Natural killer cell (primary cell): ENCODE measurements around the gene USP28. TPM values are rescaled to one million over a fixed set of nuclear protein-coding genes. Genes with fewer than 3 reads are reported as not detected.

Source experiments
- ATAC-seq, 3 donors: fragments of 150-1000 bp in 2 of 3; fragments of 200-7000 bp in 1 of 3; cut with Tn5 transposase; 1 replicate in 1 of 3; 2 replicates in 2 of 3; pipeline ENCODE4 v1.10.0; 2021; ENCODE audit warnings: mild to moderate bottlenecking in 2 of 3, moderate library complexity in 2 of 3
- DNase-seq, 2 donors: peaks; one replicate each; pipeline versions ENCODE4 v3.0.0 to v3.0.0-alpha.2; 2013 to 2021; ENCODE audit warnings: mixed read lengths in 1 of 2
- H3K27ac ChIP-seq: one replicate; pipeline ENCODE4 v1.5.1; 2013; ENCODE audit warnings: mild to moderate bottlenecking, low read length
- H3K27me3 ChIP-seq: one replicate; pipeline ENCODE4 v1.6.1; 2013; ENCODE audit warnings: low read length; ENCODE audit not compliant: control insufficient read depth, insufficient read depth
- H3K36me3 ChIP-seq: one replicate; pipeline ENCODE4 v1.6.1; 2013; ENCODE audit warnings: low read length; ENCODE audit not compliant: control insufficient read depth, insufficient read depth
- H3K4me1 ChIP-seq: one replicate; pipeline ENCODE4 v1.6.1; 2013; ENCODE audit warnings: low read length; ENCODE audit not compliant: control insufficient read depth, insufficient read depth
- H3K4me3 ChIP-seq: one replicate; pipeline ENCODE4 v1.5.1; 2013; ENCODE audit warnings: low read length
- H3K9me3 ChIP-seq: one replicate; pipeline ENCODE4 v1.6.1; 2013; ENCODE audit warnings: low read length; ENCODE audit not compliant: control insufficient read depth, insufficient read depth
- H3K27ac Mint-ChIP-seq, 2 donors: one replicate each; pipeline ENCODE4 v1.8.0; 2022; ENCODE audit warnings: mild to moderate bottlenecking in 2 of 2, mixed read lengths in 2 of 2, moderate library complexity in 1 of 2
- H3K27me3 Mint-ChIP-seq, 2 donors: one replicate each; pipeline ENCODE4 v1.8.0; 2022; ENCODE audit warnings: low read depth in 2 of 2, mixed read lengths in 2 of 2
- H3K36me3 Mint-ChIP-seq: one replicate; pipeline ENCODE4 v1.8.0; 2022; ENCODE audit warnings: mixed read lengths
- H3K4me1 Mint-ChIP-seq, 2 donors: one replicate each; pipeline ENCODE4 v1.8.0; 2022; ENCODE audit warnings: mixed read lengths in 2 of 2
- H3K4me3 Mint-ChIP-seq: one replicate; pipeline ENCODE4 v1.8.0; 2022; ENCODE audit warnings: mild to moderate bottlenecking, moderate library complexity, mixed read lengths
- H3K9me3 Mint-ChIP-seq, 2 donors: one replicate each; pipeline ENCODE4 v1.8.0; 2022; ENCODE audit warnings: mixed read lengths in 2 of 2
- WGBS: methylation state at CpG from one replicate; pipeline ENCODE4 v1.1.7; 2013; ENCODE audit warnings: missing lambda C conversion rate; ENCODE audit not compliant: insufficient coverage; 5-methylcytosine and 5-hydroxymethylcytosine counted together
- intact Hi-C: fragments of 100-400 bp; cut with micrococcal nuclease; formaldehyde crosslinking; loops from one replicate; pipeline ENCODE4 v1.14.2; 2022
- total RNA-seq, 4 donors: library from RNA; stranded (reverse); fragments of 120-200 nt in 1 of 4; gene quantifications; one replicate each; pipeline versions ENCODE4 v1.2.3 to v1.2.4, GENCODE V29; 2013 to 2022
- TF ChIP-seq, protein P1 (sequence below): fragments of 200-600 bp; IDR thresholded peaks from one replicate; pipeline ENCODE4 v1.8.0; 2022; ENCODE audit warnings: antibody characterized with exemption

Gene USP28
- total RNA-seq, 3 donors from 2014 or later (not counting 1 experiment from before 2014, with no cell fraction given): 118 to 160 (median 132) TPM

DNA sequence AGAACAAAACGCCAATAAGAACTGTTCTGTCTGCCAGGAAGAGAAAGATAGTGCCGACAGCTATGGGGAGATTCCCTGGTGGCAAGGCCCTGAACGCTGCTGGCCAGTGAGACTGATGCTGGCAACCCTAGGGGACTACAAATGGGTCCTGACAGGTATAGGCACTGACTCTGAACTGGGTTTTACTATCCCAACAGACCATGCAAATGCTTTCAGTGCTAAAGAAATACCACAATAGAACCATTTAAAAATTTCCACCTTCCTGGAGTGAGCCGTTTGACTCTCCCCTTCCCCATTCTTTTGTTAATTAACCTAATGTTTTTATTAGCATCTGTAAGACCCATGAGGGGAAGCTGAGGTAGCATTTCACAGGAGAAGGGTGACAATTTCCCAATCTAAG is 25.7 kb downstream of the USP28 start:
- no peaks in the 10 kb centered on the region for H3K27me3 Mint-ChIP-seq
- H3K27ac Mint-ChIP-seq: peak overlapping the region; percentile 62 to 75
- Histone ChIP-seq H3K4me3 (no peak overlapping the region), H3K27ac (no peak overlapping the region), H3K4me1 (peaks cover 5% of the 10 kb centered on the region), H3K9me3 (no peaks in the 10 kb centered on the region), H3K27me3 (no peaks in the 10 kb centered on the region), H3K36me3 (peaks cover 44% of the 10 kb centered on the region)
- no peaks in the 10 kb centered on the region for H3K9me3 Mint-ChIP-seq
- H3K4me1 Mint-ChIP-seq: peaks cover 38 to 50% of the 10 kb centered on the region in 2 donors
- WGBS: 92% methylated on average over 3 of the region's 4 CpGs
- ATAC-seq: no peak
- DNase-seq: no peak
- intact Hi-C loops: no loop called here
- H3K4me3 Mint-ChIP-seq: no peak overlapping the region
- TF ChIP-seq, protein P1, sequence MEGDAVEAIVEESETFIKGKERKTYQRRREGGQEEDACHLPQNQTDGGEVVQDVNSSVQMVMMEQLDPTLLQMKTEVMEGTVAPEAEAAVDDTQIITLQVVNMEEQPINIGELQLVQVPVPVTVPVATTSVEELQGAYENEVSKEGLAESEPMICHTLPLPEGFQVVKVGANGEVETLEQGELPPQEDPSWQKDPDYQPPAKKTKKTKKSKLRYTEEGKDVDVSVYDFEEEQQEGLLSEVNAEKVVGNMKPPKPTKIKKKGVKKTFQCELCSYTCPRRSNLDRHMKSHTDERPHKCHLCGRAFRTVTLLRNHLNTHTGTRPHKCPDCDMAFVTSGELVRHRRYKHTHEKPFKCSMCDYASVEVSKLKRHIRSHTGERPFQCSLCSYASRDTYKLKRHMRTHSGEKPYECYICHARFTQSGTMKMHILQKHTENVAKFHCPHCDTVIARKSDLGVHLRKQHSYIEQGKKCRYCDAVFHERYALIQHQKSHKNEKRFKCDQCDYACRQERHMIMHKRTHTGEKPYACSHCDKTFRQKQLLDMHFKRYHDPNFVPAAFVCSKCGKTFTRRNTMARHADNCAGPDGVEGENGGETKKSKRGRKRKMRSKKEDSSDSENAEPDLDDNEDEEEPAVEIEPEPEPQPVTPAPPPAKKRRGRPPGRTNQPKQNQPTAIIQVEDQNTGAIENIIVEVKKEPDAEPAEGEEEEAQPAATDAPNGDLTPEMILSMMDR: no peak
- H3K36me3 Mint-ChIP-seq: peaks cover 16% of the 10 kb centered on the region

DNA sequence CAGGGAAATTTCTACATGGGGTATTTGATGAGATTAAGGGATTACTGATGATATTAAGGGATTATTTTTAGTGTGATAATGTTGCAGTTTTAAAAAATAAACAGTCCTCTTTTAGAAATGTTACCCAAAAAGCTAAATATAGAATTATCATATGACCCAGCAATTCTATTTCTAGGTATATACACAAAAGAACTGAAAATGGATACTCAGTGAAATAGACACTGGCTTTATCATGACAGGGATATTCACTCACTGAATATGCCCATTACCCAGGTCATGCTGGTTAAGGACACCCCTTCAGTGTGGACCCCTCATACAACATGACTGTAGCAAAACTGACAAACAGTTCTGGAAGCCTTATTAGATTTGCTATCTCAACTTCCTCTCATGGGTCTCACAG is 27.8 kb downstream of the USP28 start:
- Mint-ChIP-seq H3K4me3 (no peak overlapping the region), H3K27ac (peak overlapping the region; percentile 62 to 75), H3K9me3 (no peaks in the 10 kb centered on the region), H3K27me3 (no peaks in the 10 kb centered on the region), H3K36me3 (peaks cover 21% of the 10 kb centered on the region), H3K4me1 (peaks cover 42 to 50% of the 10 kb centered on the region in 2 donors)
- no peak overlapping the region for H3K27ac ChIP-seq
- no peaks in the 10 kb centered on the region for H3K9me3 ChIP-seq
- no peak overlapping the region for H3K4me3 ChIP-seq
- intact Hi-C loops: no loop called here
- peaks cover 40% of the 10 kb centered on the region for H3K36me3 ChIP-seq
- no peaks in the 10 kb centered on the region for H3K4me1 ChIP-seq
- H3K27me3 ChIP-seq: no peaks in the 10 kb centered on the region
- no peak for DNase-seq
- TF ChIP-seq, protein P1: no peak
- ATAC-seq: no peak

DNA sequence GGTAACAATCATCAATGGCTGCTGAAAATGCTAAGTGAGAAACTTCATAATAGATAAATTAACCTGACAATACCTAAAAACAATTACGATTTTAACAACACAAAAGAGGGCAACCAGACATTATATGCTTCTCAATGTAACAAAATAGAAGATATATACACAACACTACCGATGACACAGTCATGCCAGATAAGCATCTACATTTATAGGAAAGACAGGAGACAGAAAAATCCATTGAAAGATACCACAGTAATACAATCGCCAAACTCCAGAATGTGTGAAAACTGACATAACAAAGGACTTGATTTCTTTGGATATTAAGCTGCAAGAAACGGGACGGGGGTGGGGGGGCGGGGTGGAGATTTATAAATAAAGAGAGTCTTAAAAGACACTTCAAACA is 28.3 kb downstream of the USP28 start:
- peaks cover 36% of the 10 kb centered on the region for H3K36me3 ChIP-seq
- H3K27ac ChIP-seq: no peak overlapping the region
- H3K4me3 ChIP-seq: no peak overlapping the region
- peak overlapping the region; percentile 62 to 75 for H3K27ac Mint-ChIP-seq
- no peak for ATAC-seq
- H3K9me3 Mint-ChIP-seq: no peaks in the 10 kb centered on the region
- H3K9me3 ChIP-seq: no peaks in the 10 kb centered on the region
- H3K27me3 ChIP-seq: no peaks in the 10 kb centered on the region
- H3K27me3 Mint-ChIP-seq: no peaks in the 10 kb centered on the region
- DNase-seq: no peak
- TF ChIP-seq, protein P1: no peak
- WGBS: 100% methylated on average over 1 of the region's 6 CpGs
- H3K4me3 Mint-ChIP-seq: no peak overlapping the region
- intact Hi-C loops: no loop called here
- no peaks in the 10 kb centered on the region for H3K4me1 ChIP-seq
- peaks cover 21% of the 10 kb centered on the region for H3K36me3 Mint-ChIP-seq
- peaks cover 42 to 53% of the 10 kb centered on the region in 2 donors for H3K4me1 Mint-ChIP-seq

DNA sequence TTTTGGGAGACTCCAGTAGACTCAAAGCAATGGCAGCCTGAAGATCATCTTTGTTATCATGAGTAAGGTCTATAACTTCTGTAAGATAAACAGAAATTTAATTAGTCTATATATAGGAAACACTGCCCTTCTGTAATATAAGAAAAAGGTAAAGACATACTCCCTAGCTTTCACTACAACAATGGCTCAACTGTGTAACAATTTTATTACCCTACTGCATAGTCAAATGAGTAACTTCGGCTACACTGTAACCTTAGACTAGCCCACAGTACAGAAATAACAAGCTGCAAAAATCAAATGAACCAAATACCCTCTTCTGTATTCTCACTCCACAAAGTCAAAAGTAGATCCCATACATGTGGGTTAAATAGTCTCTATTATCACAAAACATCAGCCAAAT is 33.7 kb downstream of the USP28 start:
- H3K4me1 Mint-ChIP-seq: peaks cover 37 to 40% of the 10 kb centered on the region in 2 donors
- Histone ChIP-seq H3K27me3 (no peaks in the 10 kb centered on the region), H3K27ac (peak overlapping the region; percentile 61), H3K4me3 (no peak overlapping the region), H3K9me3 (no peaks in the 10 kb centered on the region), H3K36me3 (peaks cover 40% of the 10 kb centered on the region), H3K4me1 (peaks cover 3% of the 10 kb centered on the region)
- TF ChIP-seq, protein P1: no peak
- DNase-seq (no peak), ATAC-seq (peak; percentile 22 to 32 (median 24))
- no peaks in the 10 kb centered on the region for H3K9me3 Mint-ChIP-seq
- H3K4me3 Mint-ChIP-seq: peak overlapping the region; percentile 56
- no peaks in the 10 kb centered on the region for H3K27me3 Mint-ChIP-seq
- intact Hi-C loops: no loop called here
- peaks cover 12% of the 10 kb centered on the region for H3K36me3 Mint-ChIP-seq
- H3K27ac Mint-ChIP-seq: peak overlapping the region; percentile 79 to 84
- WGBS: 68% methylated on average over 1 of the region's 1 CpG
